MM.1S (cell line): ENCODE measurements around the gene CRYBG3.

ENCODE experiments used
- DNase-seq: peaks from one replicate; pipeline ENCODE4 v3.0.0-alpha.2; 2015
- H2AFZ ChIP-seq: fragments of 300-600 bp; sonication (generic); 2 replicates; pipeline ENCODE4 v1.6.0; 2016; ENCODE audit warnings: antibody characterized with exemption, low read length
- H3F3A ChIP-seq: fragments of 300-600 bp; sonication (generic); 2 replicates; pipeline ENCODE4 v1.6.1; 2016; ENCODE audit warnings: mild to moderate bottlenecking, antibody characterized with exemption, low read length, moderate library complexity, mixed read lengths; ENCODE audit not compliant: insufficient read depth
- H3K27ac ChIP-seq: fragments of 300-600 bp; sonication (generic); 2 replicates; pipeline ENCODE4 v1.5.1; 2016; ENCODE audit warnings: mild to moderate bottlenecking, low read length
- H3K27me3 ChIP-seq: fragments of 300-600 bp; sonication (generic); replicated peaks from 2 replicates; pipeline ENCODE4 v1.6.0; 2016; ENCODE audit warnings: low read length; ENCODE audit not compliant: insufficient read depth
- H3K36me3 ChIP-seq: fragments of 300-600 bp; sonication (generic); replicated peaks from 2 replicates; pipeline ENCODE4 v1.6.1; 2016; ENCODE audit warnings: mild to moderate bottlenecking, low read length, mixed read lengths; ENCODE audit not compliant: insufficient read depth
- H3K4me1 ChIP-seq: fragments of 300-600 bp; sonication (generic); 2 replicates; pipeline ENCODE4 v1.6.1; 2016; ENCODE audit warnings: low read length, mixed read lengths
- H3K4me2 ChIP-seq: fragments of 300-600 bp; sonication (generic); 2 replicates; pipeline ENCODE4 v1.6.0; 2016; ENCODE audit warnings: low read depth, low read length
- H3K4me3 ChIP-seq: fragments of 300-600 bp; sonication (generic); 2 replicates; pipeline ENCODE4 v1.5.1; 2016; ENCODE audit warnings: low read length, mixed read lengths
- H3K79me2 ChIP-seq: fragments of 300-600 bp; sonication (generic); 2 replicates; pipeline ENCODE4 v1.6.1; 2016; ENCODE audit warnings: mixed run types, low read length, mixed read lengths
- H3K9ac ChIP-seq: fragments of 300-600 bp; sonication (generic); 2 replicates; pipeline ENCODE4 v1.6.1; 2016; ENCODE audit warnings: low read length, mixed read lengths
- H3K9me2 ChIP-seq: fragments of 300-600 bp; sonication (generic); replicated peaks from 2 replicates; pipeline ENCODE4 v1.6.1; 2016; ENCODE audit warnings: mild to moderate bottlenecking, low read length, mixed read lengths; ENCODE audit not compliant: insufficient read depth
- H3K9me3 ChIP-seq: fragments of 300-600 bp; sonication (generic); replicated peaks from 2 replicates; pipeline ENCODE4 v1.6.1; 2016; ENCODE audit warnings: mild to moderate bottlenecking, low read length, mixed read lengths; ENCODE audit not compliant: insufficient read depth
- H4K20me1 ChIP-seq: fragments of 300-600 bp; sonication (generic); 2 replicates; pipeline ENCODE4 v1.6.1; 2016; ENCODE audit warnings: mild to moderate bottlenecking, low read length, moderate library complexity, mixed read lengths; ENCODE audit not compliant: insufficient read depth
- EZH2 ChIP-seq: fragments of 300-600 bp; sonication (generic); optimal IDR thresholded peaks from 2 replicates; pipeline ENCODE3; 2017; ENCODE audit warnings: low read depth, mild to moderate bottlenecking, antibody characterized with exemption, low read length, mixed read lengths
- EZH2phosphoT487 ChIP-seq: fragments of 300-600 bp; sonication (generic); IDR thresholded peaks from 2 replicates; pipeline ENCODE4 v1.6.1; 2018; ENCODE audit warnings: antibody characterized with exemption, low read length
- TF ChIP-seq, protein P1 (sequence below): fragments of 300-600 bp; sonication (generic); IDR thresholded peaks from 2 replicates; pipeline ENCODE4 v1.5.1; 2016; ENCODE audit warnings: antibody characterized with exemption, low read length, mixed read lengths

Gene CRYBG3

DNA sequence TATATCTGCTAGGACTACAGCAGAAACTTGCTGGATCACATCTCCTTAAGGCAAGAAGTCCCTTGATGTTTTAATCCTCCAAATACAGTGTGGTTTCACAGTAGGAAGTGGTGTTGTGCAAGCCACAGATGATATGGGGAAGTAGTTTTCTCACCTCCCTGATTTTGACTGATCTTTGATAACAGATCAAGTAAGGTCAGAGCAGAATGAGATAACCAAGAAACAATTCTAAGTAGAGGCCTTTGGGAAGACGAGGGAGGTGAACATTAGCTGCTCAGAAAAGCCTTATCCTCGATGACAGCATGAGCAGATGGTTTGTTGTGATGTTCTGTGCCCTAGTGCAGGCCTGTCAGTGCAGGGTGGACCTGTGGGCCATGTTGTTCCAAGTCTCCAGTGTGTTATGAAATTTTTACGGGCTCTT, 89.1 kb downstream of the CRYBG3 start:
- Histone ChIP-seq H3K9me3 (no peaks in the 10 kb centered on the region), H3K36me3 (no peaks in the 10 kb centered on the region), H3K27me3 (no peaks in the 10 kb centered on the region), H3K4me2 (no peak overlapping the region), H3K4me3 (no peak overlapping the region), H3F3A (no peaks in the 10 kb centered on the region), H3K4me1 (no peaks in the 10 kb centered on the region), H3K9me2 (no peaks in the 10 kb centered on the region), H3K79me2 (no peaks in the 10 kb centered on the region), H3K27ac (no peak overlapping the region), H3K9ac (no peak overlapping the region), H2AFZ (no peak overlapping the region), H4K20me1 (no peaks in the 10 kb centered on the region)
- no peak for DNase-seq
- TF ChIP-seq, protein P1, sequence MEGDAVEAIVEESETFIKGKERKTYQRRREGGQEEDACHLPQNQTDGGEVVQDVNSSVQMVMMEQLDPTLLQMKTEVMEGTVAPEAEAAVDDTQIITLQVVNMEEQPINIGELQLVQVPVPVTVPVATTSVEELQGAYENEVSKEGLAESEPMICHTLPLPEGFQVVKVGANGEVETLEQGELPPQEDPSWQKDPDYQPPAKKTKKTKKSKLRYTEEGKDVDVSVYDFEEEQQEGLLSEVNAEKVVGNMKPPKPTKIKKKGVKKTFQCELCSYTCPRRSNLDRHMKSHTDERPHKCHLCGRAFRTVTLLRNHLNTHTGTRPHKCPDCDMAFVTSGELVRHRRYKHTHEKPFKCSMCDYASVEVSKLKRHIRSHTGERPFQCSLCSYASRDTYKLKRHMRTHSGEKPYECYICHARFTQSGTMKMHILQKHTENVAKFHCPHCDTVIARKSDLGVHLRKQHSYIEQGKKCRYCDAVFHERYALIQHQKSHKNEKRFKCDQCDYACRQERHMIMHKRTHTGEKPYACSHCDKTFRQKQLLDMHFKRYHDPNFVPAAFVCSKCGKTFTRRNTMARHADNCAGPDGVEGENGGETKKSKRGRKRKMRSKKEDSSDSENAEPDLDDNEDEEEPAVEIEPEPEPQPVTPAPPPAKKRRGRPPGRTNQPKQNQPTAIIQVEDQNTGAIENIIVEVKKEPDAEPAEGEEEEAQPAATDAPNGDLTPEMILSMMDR = no peak
- no peak for TF ChIP-seq EZH2phosphoT487
- no peak for TF ChIP-seq EZH2

DNA sequence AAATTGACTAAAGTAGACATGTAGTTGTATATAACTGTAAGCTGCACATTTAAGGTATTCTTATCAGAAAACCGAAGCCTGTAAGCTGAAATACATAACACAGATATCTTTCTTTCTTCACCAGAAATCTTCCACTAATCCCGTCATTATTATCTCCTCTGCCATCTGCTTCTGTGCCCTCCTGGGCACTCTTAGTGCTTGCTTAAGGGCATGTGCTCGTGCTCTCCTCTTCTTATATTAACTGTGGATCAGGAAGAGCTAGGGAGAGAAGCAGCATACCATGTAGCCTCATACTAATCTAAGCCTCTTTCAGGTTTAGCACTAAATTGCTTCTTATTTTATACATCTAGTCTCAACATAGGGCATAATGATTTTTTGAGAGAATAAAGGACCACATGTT, 89.6 kb downstream of the CRYBG3 start:
- Histone ChIP-seq H3K9me3 (no peaks in the 10 kb centered on the region), H3K9ac (no peak overlapping the region), H3K4me1 (no peaks in the 10 kb centered on the region), H3K4me3 (no peak overlapping the region), H3K27ac (no peak overlapping the region), H3K4me2 (no peak overlapping the region), H3K36me3 (no peaks in the 10 kb centered on the region), H3F3A (no peaks in the 10 kb centered on the region), H2AFZ (no peak overlapping the region), H3K27me3 (no peaks in the 10 kb centered on the region), H3K79me2 (no peaks in the 10 kb centered on the region), H3K9me2 (no peaks in the 10 kb centered on the region), H4K20me1 (no peaks in the 10 kb centered on the region)
- TF ChIP-seq, protein P1 = no peak
- TF ChIP-seq EZH2phosphoT487 (no peak), EZH2 (no peak)
- no peak for DNase-seq

DNA sequence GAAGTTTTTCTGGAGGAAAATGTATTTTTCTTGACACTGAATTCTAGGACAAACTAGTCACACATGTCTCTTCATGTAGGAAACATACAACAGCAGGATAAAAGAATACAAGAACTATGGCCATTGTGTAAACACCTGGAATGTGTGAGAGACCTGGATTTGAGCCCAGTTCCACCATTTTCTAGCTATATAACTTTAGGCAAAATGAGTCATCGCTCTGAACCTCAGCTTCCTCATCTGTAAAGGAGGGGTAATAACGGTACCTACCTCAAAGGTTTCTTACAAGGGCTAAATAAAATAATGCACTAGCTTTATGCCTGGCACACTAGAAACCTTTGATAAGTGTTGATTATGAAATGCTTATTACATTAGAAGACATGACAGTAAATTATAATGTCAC, 92.6 kb downstream of the CRYBG3 start:
- Histone ChIP-seq H3K79me2 (no peaks in the 10 kb centered on the region), H3K4me2 (no peak overlapping the region)

DNA sequence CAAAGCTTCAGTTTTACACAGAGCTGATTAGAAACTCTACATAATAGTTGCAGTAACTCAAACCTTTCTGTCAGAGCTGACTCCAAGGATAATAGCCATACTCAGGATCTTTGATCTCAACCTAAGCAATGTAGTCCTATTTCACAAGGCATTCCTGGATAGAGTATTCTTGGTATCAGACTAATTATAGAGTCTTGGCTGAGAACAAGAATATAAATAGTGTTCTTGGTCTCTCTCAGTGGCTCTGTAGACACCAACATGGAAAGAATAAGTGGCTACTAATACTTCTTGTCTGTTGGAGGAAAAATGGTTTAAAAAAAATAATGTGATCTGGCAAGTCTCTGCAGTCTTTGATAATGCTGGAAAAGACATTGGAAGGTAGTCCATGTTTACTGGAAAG, 94.8 kb downstream of the CRYBG3 start:
- Histone ChIP-seq H2AFZ (no peak overlapping the region), H3F3A (no peaks in the 10 kb centered on the region), H3K36me3 (0 out of 2 replicates have a peak, but pooled peaks cover 3% of the 10 kb centered on the region), H3K9ac (no peak overlapping the region), H3K4me1 (no peaks in the 10 kb centered on the region), H3K27ac (no peak overlapping the region), H3K27me3 (no peaks in the 10 kb centered on the region), H3K9me2 (no peaks in the 10 kb centered on the region), H3K4me2 (no peak overlapping the region), H3K79me2 (no peaks in the 10 kb centered on the region), H4K20me1 (no peaks in the 10 kb centered on the region), H3K9me3 (no peaks in the 10 kb centered on the region), H3K4me3 (no peak overlapping the region)
- DNase-seq = no peak
- TF ChIP-seq, protein P1 = no peak
- TF ChIP-seq EZH2 = no peak
- TF ChIP-seq EZH2phosphoT487 = no peak

More for the DNA sequence above, 92.6 kb downstream of the CRYBG3 start:
- Histone ChIP-seq H4K20me1 (no peaks in the 10 kb centered on the region), H3K9ac (no peak overlapping the region), H3K4me3 (no peak overlapping the region), H3K9me2 (no peaks in the 10 kb centered on the region), H3K27me3 (no peaks in the 10 kb centered on the region), H3K36me3 (0 out of 2 replicates have a peak, but pooled peaks cover 3% of the 10 kb centered on the region), H3K27ac (no peak overlapping the region), H2AFZ (no peak overlapping the region), H3K4me1 (no peaks in the 10 kb centered on the region), H3F3A (no peaks in the 10 kb centered on the region), H3K9me3 (no peaks in the 10 kb centered on the region)
- no peak for TF ChIP-seq EZH2phosphoT487
- DNase-seq = no peak
